H1 (cell line): ENCODE data around the gene GADL1. TPM values are rescaled to one million over a fixed set of nuclear protein-coding genes. Genes with fewer than 3 reads are reported as not detected.

Experiments
- CTCF ChIA-PET: fragments of 300-600 bp; sonication (Branson Sonifier 250); formaldehyde crosslinking; loops from one replicate; lab custom pipeline; 2021; ENCODE audit not compliant: partially characterized antibody; lab: Charles Lee
- POLR2A ChIA-PET: fragments of 300-600 bp; sonication (Branson Sonifier 250); formaldehyde crosslinking; loops from one replicate; lab custom pipeline; 2021; ENCODE audit warnings: inconsistent platforms; ENCODE audit not compliant: partially characterized antibody; lab: Charles Lee
- DNase-seq, 2 experiments: peaks; one replicate each; pipeline versions ENCODE4 v3.0.0 to v3.0.0-alpha.2; 2010 to 2022; ENCODE audit warnings: low spot score in 2 of 2, low read depth in 1 of 2, mixed read lengths in 1 of 2
- FAIRE-seq: peaks from 2 replicates; lab custom pipeline; 2011; peaks lifted over from hg19 to GRCh38; lab: Jason Lieb, UNC
- H2AFZ ChIP-seq: 2 replicates; pipeline ENCODE4 v1.8.1; 2012; ENCODE audit warnings: low read length, inconsistent platforms
- H2AK5ac ChIP-seq: 2 replicates; pipeline ENCODE4 v1.6.1; 2013; ENCODE audit warnings: low read depth, low read length
- H2BK120ac ChIP-seq: replicated peaks from 2 replicates; pipeline ENCODE3; 2013; ENCODE audit warnings: low read depth, low read length, inconsistent platforms
- H2BK12ac ChIP-seq: 2 replicates; pipeline ENCODE4 v1.6.1; 2013; ENCODE audit warnings: low read depth, low read length
- H2BK15ac ChIP-seq: 2 replicates; pipeline ENCODE4 v1.6.1; 2013; ENCODE audit warnings: low read length
- H2BK20ac ChIP-seq: 2 replicates; pipeline ENCODE4 v1.6.1; 2013; ENCODE audit warnings: low read length
- H2BK5ac ChIP-seq: 2 replicates; pipeline ENCODE4 v1.6.1; 2013; ENCODE audit warnings: low read depth, low read length
- H3K14ac ChIP-seq: 2 replicates; pipeline ENCODE4 v1.6.1; 2013; ENCODE audit warnings: inconsistent platforms; ENCODE audit not compliant: insufficient read length
- H3K18ac ChIP-seq: 2 replicates; pipeline ENCODE4 v1.6.1; 2013; ENCODE audit warnings: low read length; ENCODE audit errors: extremely low read depth
- H3K23ac ChIP-seq: 2 replicates; pipeline ENCODE4 v1.6.1; 2013; ENCODE audit warnings: inconsistent platforms; ENCODE audit not compliant: insufficient read length
- H3K23me2 ChIP-seq: 2 replicates; pipeline ENCODE4 v1.6.1; 2013; ENCODE audit warnings: low read depth, low read length
- H3K27ac ChIP-seq: 2 replicates; pipeline ENCODE4 v1.6.1; 2011; ENCODE audit warnings: low read depth, low read length, inconsistent platforms
- H3K27me3 ChIP-seq, 4 experiments: replicated peaks in 1 of 4; 1 replicate in 1 of 4; 2 replicates in 3 of 4; pipeline versions ENCODE4 v1.6.1 to v1.8.1; 2011 to 2013; ENCODE audit warnings: low read length in 3 of 4, mild to moderate bottlenecking in 3 of 4, inconsistent platforms in 2 of 4, mixed read lengths in 2 of 4, moderate library complexity in 1 of 4; ENCODE audit not compliant: control insufficient read depth in 3 of 4, insufficient read depth in 3 of 4; ENCODE audit errors: extremely low read depth in 1 of 4
- H3K36me3 ChIP-seq, 4 experiments: 2 replicates each; pipeline versions ENCODE4 v1.6.1 to v1.8.1; 2011 to 2013; ENCODE audit warnings: mild to moderate bottlenecking in 4 of 4, low read length in 3 of 4, moderate library complexity in 2 of 4, control low read depth in 1 of 4, inconsistent platforms in 1 of 4; ENCODE audit not compliant: insufficient read depth in 4 of 4, control insufficient read depth in 2 of 4
- H3K4ac ChIP-seq: replicated peaks from 2 replicates; pipeline ENCODE3; 2013; ENCODE audit warnings: low read length, low read depth, mixed read lengths, inconsistent platforms; ENCODE audit not compliant: insufficient read length
- H3K4me1 ChIP-seq, 4 experiments: replicated peaks in 1 of 4; 1 replicate in 1 of 4; 2 replicates in 3 of 4; pipeline versions ENCODE4 v1.6.1 to v1.8.1; 2011 to 2013; ENCODE audit warnings: low read length in 3 of 4, inconsistent platforms in 2 of 4, mixed read lengths in 1 of 4; ENCODE audit not compliant: insufficient read depth in 4 of 4, control insufficient read depth in 3 of 4
- H3K4me2 ChIP-seq, 2 experiments: 2 replicates each; pipeline versions ENCODE4 v1.6.1 to v1.8.1; 2011 to 2013; ENCODE audit warnings: low read depth in 2 of 2, low read length in 2 of 2, control low read depth in 1 of 2, inconsistent platforms in 1 of 2, mild to moderate bottlenecking in 1 of 2; ENCODE audit not compliant: insufficient read depth in 1 of 2
- H3K4me3 ChIP-seq, 4 experiments: fragments of 200-600, 300-600 bp in 1 of 4; sonication (generic), shearing (Covaris generic), sonication (Bioruptor Twin) in 1 of 4; 2 replicates each; pipeline versions ENCODE4 v1.5.1 to v1.8.1; 2011 to 2016; ENCODE audit warnings: low read length in 4 of 4, low read depth in 3 of 4, control low read depth in 2 of 4, inconsistent platforms in 2 of 4, mild to moderate bottlenecking in 2 of 4, mixed read lengths in 1 of 4, moderate library complexity in 1 of 4; ENCODE audit not compliant: insufficient read depth in 2 of 4; ENCODE audit errors: extremely low read depth in 1 of 4
- H3K56ac ChIP-seq: replicated peaks from 2 replicates; pipeline ENCODE3; 2013; ENCODE audit warnings: low read depth, mild to moderate bottlenecking, mixed read lengths, low read length, inconsistent platforms; ENCODE audit not compliant: insufficient read length
- H3K79me1 ChIP-seq: 2 replicates; pipeline ENCODE4 v1.6.1; 2013; ENCODE audit warnings: low read depth, low read length, control low read depth
- H3K79me2 ChIP-seq, 2 experiments: 2 replicates each; pipeline versions ENCODE4 v1.6.1 to v1.8.1; 2012 to 2013; ENCODE audit warnings: low read length in 2 of 2, mild to moderate bottlenecking in 2 of 2, inconsistent platforms in 1 of 2; ENCODE audit not compliant: insufficient read depth in 2 of 2, control insufficient read depth in 1 of 2
- H3K9ac ChIP-seq, 4 experiments: replicated peaks in 1 of 4; 1 replicate in 1 of 4; 2 replicates in 3 of 4; pipeline versions ENCODE4 v1.6.1 to v1.8.1; 2011 to 2013; ENCODE audit warnings: low read depth in 3 of 4, low read length in 3 of 4, control low read depth in 2 of 4, mild to moderate bottlenecking in 2 of 4, moderate library complexity in 2 of 4, inconsistent platforms in 1 of 4; ENCODE audit errors: extremely low read depth in 1 of 4
- H3K9me3 ChIP-seq, 2 experiments: 2 replicates each; pipeline versions ENCODE4 v1.6.1 to v1.8.1; 2012 to 2013; ENCODE audit warnings: mild to moderate bottlenecking in 2 of 2, moderate library complexity in 2 of 2, control low read depth in 1 of 2, inconsistent platforms in 1 of 2, low read depth in 1 of 2, low read length in 1 of 2, mixed read lengths in 1 of 2; ENCODE audit not compliant: insufficient read depth in 2 of 2
- H4K20me1 ChIP-seq, 2 experiments: replicated peaks in 1 of 2; 2 replicates each; pipeline versions ENCODE3 to v1.8.1; 2011 to 2013; ENCODE audit warnings: inconsistent platforms in 2 of 2, low read length in 2 of 2, mild to moderate bottlenecking in 1 of 2; ENCODE audit not compliant: insufficient read depth in 2 of 2, control insufficient read depth in 1 of 2
- H4K5ac ChIP-seq: 2 replicates; pipeline ENCODE4 v1.6.1; 2013; ENCODE audit warnings: low read length, low read depth, mixed read lengths, inconsistent platforms; ENCODE audit not compliant: insufficient read length
- H4K8ac ChIP-seq: 2 replicates; pipeline ENCODE4 v1.8.0; 2013; ENCODE audit warnings: mild to moderate bottlenecking, moderate library complexity, low read length, inconsistent platforms; ENCODE audit not compliant: insufficient read depth; ENCODE audit errors: extremely low read depth
- H4K91ac ChIP-seq: replicated peaks from 2 replicates; pipeline ENCODE3; 2013; ENCODE audit warnings: low read length, mixed read lengths, inconsistent platforms; ENCODE audit not compliant: insufficient read length
- BACH1 ChIP-seq: IDR thresholded peaks from 2 replicates; pipeline ENCODE4 v1.6.1; 2012; ENCODE audit warnings: low read length, improper control_type of control experiment
- CHD1 ChIP-seq: IDR thresholded peaks from 2 replicates; pipeline ENCODE4 v1.6.1; 2012; ENCODE audit warnings: low read depth, low read length, improper control_type of control experiment
- CREB1 ChIP-seq: IDR thresholded peaks from 2 replicates; pipeline ENCODE4 v1.6.1; 2012; ENCODE audit warnings: inconsistent platforms
- EZH2 ChIP-seq: fragments of 200-600 bp; sonication (generic); IDR thresholded peaks from 2 replicates; pipeline ENCODE4 v1.7.1; 2012; ENCODE audit warnings: low read depth, mild to moderate bottlenecking, moderate library complexity, low read length, inconsistent platforms; ENCODE audit not compliant: severe bottlenecking
- HDAC2 ChIP-seq, 2 experiments: fragments of 300-600 bp in 1 of 2; sonication (generic) in 1 of 2; IDR thresholded peaks; 2 replicates each; pipeline ENCODE4 v1.6.1; 2011 to 2012; ENCODE audit warnings: low read depth in 2 of 2, low read length in 2 of 2, mild to moderate bottlenecking in 2 of 2, moderate library complexity in 2 of 2, borderline replicate concordance in 1 of 2, inconsistent platforms in 1 of 2
- HDAC6 ChIP-seq: IDR thresholded peaks from one replicate; pipeline ENCODE4 v1.7.1; 2012; ENCODE audit warnings: low read depth, mild to moderate bottlenecking, inconsistent platforms, low read length, moderate library complexity
- JUN ChIP-seq: IDR thresholded peaks from 2 replicates; pipeline ENCODE4 v1.6.1; 2011; ENCODE audit warnings: low read depth, mild to moderate bottlenecking, improper control_type of control experiment, low read length
- RXRA ChIP-seq: IDR thresholded peaks from 2 replicates; pipeline ENCODE4 v1.6.1; 2011; ENCODE audit warnings: low read depth, mild to moderate bottlenecking, low read length, moderate library complexity; ENCODE audit not compliant: insufficient read depth
- SIN3A ChIP-seq, 2 experiments: IDR thresholded peaks in 1 of 2; conservative IDR thresholded peaks in 1 of 2; 2 replicates each; pipeline ENCODE4 v1.6.1; 2011 to 2012; ENCODE audit warnings: low read length in 2 of 2, improper control_type of control experiment in 1 of 2, low read depth in 1 of 2, mild to moderate bottlenecking in 1 of 2
- SRF ChIP-seq: IDR thresholded peaks from 2 replicates; pipeline ENCODE4 v1.6.1; 2011; ENCODE audit warnings: mild to moderate bottlenecking, low read depth, low read length, moderate library complexity
- TAF1 ChIP-seq: IDR thresholded peaks from 2 replicates; pipeline ENCODE4 v1.6.1; 2011; ENCODE audit warnings: mild to moderate bottlenecking, low read depth, low read length
- TAF7 ChIP-seq: optimal IDR thresholded peaks from 2 replicates; pipeline ENCODE3; 2011; ENCODE audit warnings: low read depth, mild to moderate bottlenecking, inconsistent platforms, low read length, moderate library complexity, borderline replicate concordance
- TBP ChIP-seq: IDR thresholded peaks from 2 replicates; pipeline ENCODE4 v1.6.1; 2011; ENCODE audit warnings: low read depth, low read length, improper control_type of control experiment
- WGBS, 2 experiments: shearing (Covaris generic) in 1 of 2; methylation state at CpG; one replicate each; pipeline versions ENCODE4 v1.1.6 to v1.1.7; 2013 to 2015; ENCODE audit warnings: low lambda C conversion rate in 2 of 2, mixed read lengths in 2 of 2, inconsistent platforms in 1 of 2, low coverage in 1 of 2, missing lambda C conversion rate in 1 of 2; ENCODE audit not compliant: insufficient replicate concordance in 2 of 2, insufficient coverage in 1 of 2, insufficient read length in 1 of 2; ENCODE audit errors: extremely low coverage in 1 of 2, missing lambda C conversion rate in 1 of 2; 5-methylcytosine and 5-hydroxymethylcytosine counted together
- polyA plus RNA-seq, 7 experiments: library from polyadenylated mRNA; depleted of rRNA in 3 of 7; stranded (reverse) in 5 of 7; unstranded in 2 of 7; fragments of >200 nt in 5 of 7; fragments of 200-250 nt in 2 of 7; gene quantifications; 1 replicate in 5 of 7; 2 replicates in 1 of 7; 4 replicates in 1 of 7; pipeline versions ENCODE4 v1.2.1 to v1.2.3, GENCODE V29; 2011 to 2013; ENCODE audit warnings: missing spikeins in 2 of 7, mixed read lengths in 2 of 7
- total RNA-seq: library from RNA; stranded (reverse); fragmentation: NEBNext Ultra II Directional; extraction: Animal tissue kit (Norgen Biotek cat#: 25700); gene quantifications from 2 replicates; pipeline ENCODE4 v1.2.1, GENCODE V29; 2021

Gene GADL1
- total and polyA plus RNA-seq, 2 of the 8 experiments (the other 6 are each of a cell fraction or from before 2014, with no cell fraction given) = 0.03 to 0.30 TPM

DNA sequence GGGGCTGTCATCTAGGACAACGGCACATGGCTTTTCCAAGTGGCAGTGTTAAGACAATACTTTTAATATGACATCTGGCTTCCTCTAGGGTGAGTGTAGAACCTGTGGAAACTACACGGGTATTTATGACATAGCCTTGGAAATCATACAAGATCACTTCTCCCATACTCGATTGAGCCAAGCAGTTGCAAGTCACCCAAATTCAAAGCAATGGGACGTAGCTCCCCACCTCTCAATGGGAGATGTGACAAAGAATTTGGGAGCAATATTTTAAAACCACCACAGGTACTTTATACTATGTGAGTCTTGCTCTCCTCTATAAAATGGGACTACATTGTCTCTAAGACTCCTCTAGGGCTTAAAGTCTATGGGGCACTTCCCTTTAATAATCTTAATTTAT, 194.5 kb downstream of the GADL1 start:
- Histone ChIP-seq H4K8ac (no peak overlapping the region), H3K79me1 (no peaks in the 10 kb centered on the region), H3K27me3 (no peaks in the 10 kb centered on the region), H2BK5ac (no peak overlapping the region), H4K5ac (no peak overlapping the region), H2BK20ac (no peak overlapping the region), H3K79me2 (no peaks in the 10 kb centered on the region), H4K20me1 (no peaks in the 10 kb centered on the region), H3K14ac (no peak overlapping the region), H4K91ac (no peak overlapping the region), H3K9me3 (peaks cover 14 to 20% of the 10 kb centered on the region in 2 experiments), H3K23me2 (no peaks in the 10 kb centered on the region; the same call in 1 of the 2 replicates), H3K56ac (no peak overlapping the region), H3K9ac (no peak overlapping the region), H3K4me2 (no peak overlapping the region), H3K27ac (no peak overlapping the region), H2AK5ac (no peak overlapping the region), H2BK120ac (no peak overlapping the region), H2BK12ac (no peak overlapping the region), H3K36me3 (peaks cover 0 to 9% (median 4%) of the 10 kb centered on the region in 4 experiments; a peak in 2 of 8 replicates), H2BK15ac (no peak overlapping the region), H3K4me3 (no peak overlapping the region), H3K4ac (no peak overlapping the region), H2AFZ (no peak overlapping the region), H3K18ac (no peak overlapping the region), H3K4me1 (peaks cover 3 to 16% (median 5%) of the 10 kb centered on the region in 4 experiments; a peak in 4 of 7 replicates), H3K23ac (no peak overlapping the region)
- POLR2A ChIA-PET = no interaction called here
- WGBS, 2 experiments = 80% methylated on average over 4 of the region's 4 CpGs; no CpG with 5 or more reads in 1 of the 2 experiments
- DNase-seq (no peak), FAIRE-seq (no peak)
- CTCF ChIA-PET = no interaction called here
- TF ChIP-seq HDAC6 (no peak), BACH1 (no peak), CREB1 (no peak), RXRA (no peak), TBP (no peak), TAF1 (no peak), TAF7 (no peak), SRF (no peak), SIN3A (conservative IDR thresholded peaks at IDR 0.05 in 1 of 2, IDR thresholded peaks at IDR 0.05 in 1 of 2; ENCODE audit: low read depth in 1 of 2, low read length in 2 of 2) (no peak), EZH2 (no peak), HDAC2 (IDR thresholded peaks at IDR 0.05; ENCODE audit: borderline replicate concordance in 1 of 2, low read depth in 2 of 2, low read length in 2 of 2) (no peak), CHD1 (no peak), JUN (no peak)
